Endometrial microvascular endothelial cells (primary cell): ENCODE data around the gene TRIM50. TPM values are rescaled to one million over a fixed set of nuclear protein-coding genes. Genes with fewer than 3 reads are reported as not detected.
"Not testable (repeated sequence)": the region's sequence is repeated elsewhere in the genome, so short reads cannot be mapped to it uniquely, and the experiment has no call there.

Experiments
- in situ Hi-C: cut with HindIII; loops from 2 replicates; pipeline ENCODE4 v1.10.0; 2017; ENCODE audit warnings: low sequenced_read_pairs, low pct_unique_long_range_greater_than_20kb; ENCODE audit errors: inconsistent ontology term
- total RNA-seq: library from RNA; depleted of rRNA; stranded (reverse); fragments of >200 nt; gene quantifications from one replicate; pipeline ENCODE4 v1.2.3, GENCODE V29; 2015; ENCODE audit errors: inconsistent ontology term

TRIM50 gene
- total RNA-seq: not detected

DNA sequence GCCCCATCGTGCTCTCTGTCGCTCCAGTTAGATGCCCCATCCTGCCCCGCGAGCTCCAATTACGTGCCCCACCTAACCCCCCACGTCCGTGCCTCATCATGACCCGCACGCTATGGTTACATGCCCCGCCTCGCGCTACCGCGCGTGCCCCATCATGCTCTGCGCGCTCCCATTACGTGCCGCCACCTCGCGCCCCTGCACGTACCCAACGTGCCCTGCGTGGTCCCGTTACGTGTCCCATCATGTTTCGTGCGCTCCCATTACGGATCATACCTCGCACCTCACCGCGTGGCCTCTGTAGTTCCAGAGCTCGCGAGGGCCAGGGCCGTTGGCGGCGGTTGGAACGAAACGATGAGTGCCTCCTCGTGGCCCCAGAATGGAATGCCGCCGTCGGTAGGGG lies at the start of gene TRIM50, which contains the start of gene FKBP6:
Gene TRIM50 (minus strand): TSS at position 161 of the 400 bp plus-strand sequence. CDS start 3,295 bp downstream, outside the sequence.
Gene FKBP6 (plus strand): TSS at position 240 of the 400 bp plus-strand sequence. CDS start 268 bp downstream, outside the sequence.
- in situ Hi-C loops: not testable (repeated sequence)

DNA sequence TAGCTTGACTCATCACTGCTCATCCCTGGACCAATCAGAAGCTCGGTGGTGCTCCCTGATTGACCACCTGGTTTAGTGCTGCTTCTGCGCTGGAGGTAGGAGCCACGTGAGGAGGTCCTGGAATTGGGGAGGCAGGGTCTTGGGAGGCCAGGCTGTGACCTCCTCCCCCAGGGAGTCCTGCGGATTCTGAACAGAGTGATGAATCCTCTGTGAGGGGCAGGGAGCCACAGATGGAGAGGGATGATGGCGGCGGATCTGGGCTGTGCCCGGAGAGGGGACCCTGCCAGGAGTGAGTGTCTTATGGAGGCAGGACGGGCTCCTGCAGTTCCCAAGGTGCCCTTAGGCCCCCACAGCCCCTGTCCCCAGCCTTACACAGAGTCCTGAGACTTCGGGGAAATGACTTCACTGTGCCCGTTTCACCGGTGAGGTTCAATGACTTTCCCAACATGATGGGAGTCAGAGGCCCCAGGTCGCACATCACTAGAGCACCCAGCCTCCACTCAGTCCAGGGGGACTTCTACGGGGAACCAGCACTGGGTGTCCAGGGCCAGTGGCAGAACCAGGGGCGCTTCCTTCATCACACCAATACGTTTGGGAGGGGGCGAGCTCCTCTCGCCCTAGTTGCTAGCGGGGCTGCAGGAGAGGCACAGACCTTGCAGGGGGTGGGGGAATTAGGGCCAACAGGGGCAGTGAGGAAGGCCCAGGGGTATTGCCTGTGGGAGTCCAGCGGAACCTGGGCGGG lies 49.0 kb upstream of the TRIM50 start:
- in situ Hi-C loops: no loop called here

DNA sequence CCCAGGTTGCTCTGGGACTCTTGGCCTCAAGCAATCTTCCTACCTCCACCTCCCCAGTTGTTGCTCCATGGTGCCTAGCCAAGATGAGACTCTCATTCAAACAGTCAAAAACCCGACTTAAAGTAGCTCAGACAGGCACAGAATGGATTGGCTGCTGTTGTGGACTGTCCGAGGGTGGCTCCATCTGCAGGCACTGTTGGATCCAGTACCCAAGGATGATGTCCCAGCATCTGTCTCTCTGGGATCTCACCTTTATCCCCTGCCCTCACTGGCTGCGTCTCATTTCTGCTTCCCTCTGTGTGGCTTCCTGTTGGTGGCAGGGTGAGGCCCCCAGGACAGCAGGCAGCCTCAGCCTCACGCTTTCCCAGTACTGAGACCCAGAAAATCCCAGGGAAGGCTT lies 48.4 kb upstream of the TRIM50 start:
- in situ Hi-C loops: not testable (repeated sequence)

DNA sequence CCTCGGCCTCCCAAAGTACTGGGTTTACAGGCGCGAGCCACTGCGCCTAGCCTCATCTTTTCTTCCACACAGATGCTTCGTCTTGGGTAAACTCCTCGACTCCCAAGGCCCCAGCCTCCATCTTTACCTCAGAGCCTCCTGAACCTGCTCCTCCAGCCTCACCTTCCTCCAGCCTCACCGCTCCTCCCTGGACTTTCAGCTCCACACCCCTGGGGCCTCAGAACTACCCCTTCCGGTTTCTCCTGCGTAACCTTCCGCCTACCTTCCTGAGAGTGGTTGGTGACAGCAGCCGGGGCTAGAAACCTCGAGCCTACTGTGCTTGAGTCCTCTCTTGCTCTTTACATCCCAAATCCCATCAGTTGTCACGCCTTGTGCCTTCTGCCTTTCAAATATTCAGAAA lies 45.9 kb upstream of the TRIM50 start:
- in situ Hi-C loops: no loop called here

DNA sequence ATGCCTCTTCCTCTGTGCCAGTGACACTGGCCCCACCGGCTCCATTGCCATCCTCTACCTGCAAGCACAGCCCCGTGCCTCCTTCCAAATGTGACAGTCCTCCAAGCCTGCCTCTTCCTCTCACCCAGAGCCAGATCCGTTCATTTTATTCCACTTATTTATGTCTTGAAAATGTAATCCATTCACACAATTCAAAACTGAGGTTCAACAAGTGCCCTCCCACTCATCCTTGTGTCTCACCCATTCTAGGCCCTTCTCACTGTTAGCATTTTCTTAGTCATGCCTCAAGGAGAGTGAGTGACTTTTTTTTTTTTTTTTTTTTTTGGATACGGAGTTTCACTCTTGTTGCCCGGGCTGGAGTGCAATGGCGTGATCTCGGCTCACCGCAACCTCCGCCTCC lies 41.7 kb upstream of the TRIM50 start:
- in situ Hi-C loops: no loop called here

DNA sequence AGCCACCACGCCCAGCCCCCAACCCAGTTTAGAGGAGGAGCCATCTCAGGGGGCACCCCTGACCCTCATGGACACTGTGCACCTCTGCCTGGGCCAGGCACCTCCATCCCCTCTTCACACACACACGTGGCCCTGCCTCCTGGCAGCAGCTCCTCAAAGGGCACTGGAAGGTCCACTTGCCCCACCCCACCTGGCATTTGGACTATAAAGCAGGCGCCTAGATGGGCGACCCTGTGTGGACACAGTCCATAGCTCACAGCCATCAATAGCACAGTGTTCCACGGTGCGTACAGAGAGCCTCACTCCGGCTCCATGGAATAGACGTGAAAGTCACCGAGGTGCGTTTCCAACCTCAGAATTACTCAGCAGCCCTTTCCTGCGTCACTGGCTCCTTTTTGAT lies 41.1 kb upstream of the TRIM50 start:
- in situ Hi-C loops: no loop called here

DNA sequence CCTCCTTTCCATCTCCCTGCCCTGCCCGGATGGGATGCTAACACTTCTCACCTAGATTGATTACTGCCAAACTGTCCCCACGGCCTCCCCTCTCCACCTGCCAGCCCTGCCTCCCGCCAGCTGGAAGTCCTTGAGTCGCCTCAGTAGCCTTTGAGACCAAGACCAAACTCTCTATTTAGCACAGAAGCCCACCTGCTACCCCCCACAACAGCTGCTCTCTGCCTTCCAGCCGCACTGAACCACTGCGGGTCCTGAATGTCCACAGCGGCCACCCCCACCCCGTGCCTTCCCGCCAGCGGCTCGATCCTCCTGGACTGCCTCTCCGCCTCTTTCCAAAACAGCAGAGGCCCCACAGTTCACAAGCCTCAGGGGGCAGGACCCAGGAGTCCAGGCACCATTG lies 39.1 kb upstream of the TRIM50 start:
- in situ Hi-C loops: no loop called here

DNA sequence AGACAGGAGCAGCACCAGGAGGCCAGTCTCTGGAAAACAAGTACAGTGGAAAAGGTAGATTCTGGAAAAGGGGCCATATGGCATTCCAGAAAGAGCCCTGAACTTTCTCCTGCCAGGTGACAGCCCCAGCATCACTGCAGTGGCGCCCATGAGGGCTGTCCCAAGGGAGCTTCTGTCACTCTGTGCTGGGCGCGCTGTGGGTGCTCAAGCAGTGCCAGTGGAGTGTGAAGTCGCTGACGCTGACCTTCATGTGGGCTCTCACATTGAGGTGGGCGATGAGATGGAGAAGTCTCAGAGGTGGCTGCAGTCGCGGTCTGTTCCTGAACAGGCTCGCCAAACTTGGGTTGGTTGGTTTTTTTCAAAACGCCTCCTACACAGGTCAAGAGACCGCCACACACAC lies 38.2 kb upstream of the TRIM50 start:
- in situ Hi-C loops: no loop called here

DNA sequence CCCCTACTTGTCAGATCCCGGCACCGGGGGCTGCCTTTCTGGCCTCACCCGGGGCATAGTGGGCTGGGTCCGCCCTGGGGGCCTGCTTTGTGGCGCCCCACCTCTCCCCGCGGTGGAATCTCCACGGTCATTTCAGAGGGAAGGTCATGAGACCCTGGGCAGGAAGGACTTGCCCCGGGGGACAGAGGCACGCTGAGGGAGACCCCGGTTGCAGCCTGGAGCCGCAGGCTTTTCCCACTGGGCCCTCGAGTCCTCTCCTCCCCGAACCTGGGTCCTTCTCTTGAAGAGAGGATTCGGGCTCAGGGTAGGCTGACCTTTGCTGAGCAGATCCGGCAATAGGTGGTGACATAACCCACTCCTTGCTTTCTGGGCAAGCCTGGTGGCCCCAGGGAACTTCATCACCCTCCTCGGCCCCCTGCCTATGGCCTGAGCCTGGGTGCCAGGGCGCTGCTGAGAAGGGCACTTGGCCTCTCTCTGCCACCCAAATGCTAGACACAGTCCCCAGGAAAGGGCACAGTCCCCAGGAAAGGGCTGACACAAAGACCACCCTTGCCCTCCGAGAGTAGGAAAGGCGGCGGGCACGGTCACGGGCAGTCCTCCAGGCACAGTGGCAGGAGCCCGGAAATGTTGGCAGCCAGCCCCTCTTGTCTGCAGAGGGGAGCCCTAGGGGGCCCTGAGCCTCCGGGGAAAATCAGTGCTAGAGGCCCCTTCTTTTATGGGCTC lies 36.3 kb upstream of the TRIM50 start:
- in situ Hi-C loops: no loop called here

DNA sequence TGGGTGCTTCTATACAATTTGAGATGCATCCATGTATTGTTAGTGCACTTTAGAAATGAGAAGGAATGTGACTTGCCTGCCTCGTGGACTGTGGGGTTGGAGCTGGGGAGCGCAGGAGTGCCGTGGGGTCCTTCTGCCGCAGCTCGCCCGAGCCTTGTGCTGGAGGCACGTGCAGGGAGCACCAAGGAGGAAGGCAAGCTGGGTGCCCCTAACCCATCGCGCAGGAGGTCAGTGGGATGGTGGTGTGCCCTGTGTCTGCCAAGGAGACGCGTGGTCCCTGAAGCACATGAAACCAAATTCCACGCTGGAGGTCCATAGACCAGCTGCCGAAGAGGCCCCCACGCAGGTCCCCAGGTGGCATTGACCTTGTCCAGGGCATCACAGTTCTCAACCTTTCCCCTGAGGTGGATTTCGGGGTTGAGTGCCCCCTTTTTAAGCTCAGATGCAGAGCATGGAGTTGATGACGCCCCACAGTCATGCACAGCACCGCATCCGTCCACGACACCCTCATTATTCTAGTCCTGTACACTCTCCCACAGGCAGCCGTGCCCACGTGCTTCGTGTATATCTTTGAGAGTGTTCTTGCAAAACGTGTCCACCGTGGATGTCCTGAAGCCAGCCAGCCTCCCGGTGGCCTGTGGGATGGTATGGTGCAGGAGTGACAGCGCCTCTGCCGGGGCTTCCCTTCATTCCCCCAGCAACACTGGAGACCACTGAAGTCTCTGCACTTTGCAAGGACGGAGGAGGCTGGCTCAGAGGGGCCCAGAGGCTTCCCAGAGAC lies 35.5 kb upstream of the TRIM50 start:
- in situ Hi-C loops: no loop called here

DNA sequence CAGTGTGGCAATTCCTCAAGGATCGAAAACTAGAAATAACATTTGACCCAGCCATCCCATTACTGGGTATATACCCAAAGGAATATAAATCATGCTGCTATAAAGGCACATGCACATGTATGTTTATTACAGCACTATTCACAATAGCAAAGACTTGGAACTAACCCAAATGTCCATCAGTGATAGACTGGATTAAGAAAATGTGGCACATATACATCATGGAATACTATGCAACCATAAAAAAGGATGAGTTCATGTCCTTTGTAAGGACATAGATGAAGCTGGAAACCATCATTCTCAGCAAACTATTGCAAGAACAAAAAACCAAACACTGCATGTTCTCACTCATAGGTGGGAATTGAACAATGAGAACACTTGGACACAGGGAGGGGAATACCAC lies 32.7 kb upstream of the TRIM50 start:
- in situ Hi-C loops: not testable (repeated sequence)

DNA sequence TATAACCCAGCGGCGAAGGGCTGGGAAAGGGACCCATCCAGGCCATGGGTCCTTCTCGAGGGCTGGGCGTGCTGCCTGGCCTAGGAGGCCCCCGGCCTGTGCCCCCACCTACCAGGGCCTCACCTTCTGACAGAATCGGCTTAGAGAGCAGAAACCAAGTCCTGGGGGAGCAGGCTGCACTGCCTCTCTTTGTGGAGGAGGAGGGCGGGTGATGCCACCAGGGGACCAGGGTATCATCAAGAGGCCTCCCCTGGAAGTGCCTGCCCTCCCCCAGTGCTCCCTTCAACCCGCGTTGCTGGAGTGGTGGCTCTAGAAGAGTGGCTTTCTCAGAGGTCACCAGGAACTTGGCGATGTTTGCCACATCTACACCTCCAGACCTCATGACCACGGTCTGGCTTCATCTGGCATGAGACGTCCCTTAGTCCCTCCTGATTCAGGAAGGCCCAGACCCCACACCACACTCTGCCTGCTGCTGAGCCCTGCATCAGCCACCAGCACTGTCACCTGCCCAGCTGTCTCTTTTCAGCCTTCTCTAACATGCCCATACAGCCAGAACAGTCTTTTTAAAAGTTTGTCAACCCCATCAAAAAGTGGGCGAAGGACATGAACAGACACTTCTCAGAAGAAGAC lies 32.0 kb upstream of the TRIM50 start:
- in situ Hi-C loops: no loop called here

DNA sequence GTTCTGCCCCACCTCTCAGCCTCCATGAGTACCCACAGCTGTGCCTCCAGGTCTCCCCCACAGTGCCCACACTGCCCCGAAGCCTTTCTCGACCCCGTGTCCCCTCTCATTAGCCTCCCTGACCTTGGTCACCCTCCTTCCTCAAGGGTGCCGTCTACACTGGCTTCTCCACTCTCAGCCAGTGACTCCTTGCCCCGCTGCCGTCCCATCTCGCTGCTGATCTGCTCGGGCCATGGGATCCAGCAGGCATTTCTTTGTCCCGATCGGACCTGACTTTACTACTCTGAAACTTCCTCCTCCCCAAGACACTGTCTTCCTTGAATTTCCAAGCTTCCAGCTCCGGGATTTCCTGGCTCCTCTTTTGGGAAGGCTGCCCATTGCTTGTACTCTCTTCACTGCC lies 31.4 kb upstream of the TRIM50 start:
- in situ Hi-C loops: no loop called here

DNA sequence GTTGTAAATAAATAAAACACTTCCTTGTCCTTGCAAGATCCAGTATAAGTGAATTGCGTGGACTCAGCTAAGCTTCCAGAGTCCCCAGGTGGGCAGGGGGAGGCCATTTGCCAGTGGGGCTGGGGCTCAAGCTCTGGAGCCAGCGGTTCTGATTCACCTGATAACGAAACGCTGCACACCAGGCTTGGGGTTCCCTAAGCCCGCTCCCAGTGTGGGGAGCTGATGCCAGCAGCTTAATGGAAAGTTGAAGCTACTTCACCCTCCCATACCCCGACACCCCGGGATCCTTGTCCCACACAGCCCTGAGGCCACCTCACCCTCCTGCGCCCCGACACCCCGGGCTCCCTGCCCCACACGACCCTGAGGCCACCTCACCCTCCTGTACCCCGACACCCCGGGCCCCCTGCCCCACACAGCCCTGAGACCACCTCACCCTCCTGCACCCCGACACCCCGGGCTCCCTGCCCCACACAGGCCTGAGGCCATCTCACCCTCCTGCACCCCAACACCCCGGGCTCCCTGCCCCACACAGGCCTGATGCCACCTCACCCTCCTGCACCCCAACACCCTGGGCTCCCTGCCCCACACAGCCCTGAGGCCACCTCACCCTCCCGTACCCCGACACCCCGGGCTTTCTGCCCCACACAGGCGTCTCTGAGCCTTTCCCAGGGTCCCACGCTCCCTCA lies 30.9 kb upstream of the TRIM50 start:
- in situ Hi-C loops: no loop called here

DNA sequence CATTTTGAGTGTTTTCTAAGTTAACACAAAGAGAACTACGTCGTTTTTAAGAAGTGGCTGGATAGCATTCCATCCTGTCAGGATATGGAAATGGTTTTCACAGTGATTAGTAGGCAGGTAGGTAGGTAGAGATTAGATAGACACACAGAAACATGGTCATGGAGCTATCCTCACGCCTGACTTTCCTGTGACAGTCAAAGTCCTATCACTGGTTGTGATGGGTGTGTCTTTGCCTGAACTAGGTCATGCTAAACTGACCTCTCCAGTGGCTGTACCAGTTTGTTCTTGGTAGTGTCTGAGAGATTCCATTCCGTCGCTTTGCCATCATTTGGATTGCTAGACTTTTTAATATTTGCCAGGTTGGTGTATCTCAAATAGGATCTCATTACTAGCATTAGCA lies 28.3 kb upstream of the TRIM50 start:
- in situ Hi-C loops: no loop called here

DNA sequence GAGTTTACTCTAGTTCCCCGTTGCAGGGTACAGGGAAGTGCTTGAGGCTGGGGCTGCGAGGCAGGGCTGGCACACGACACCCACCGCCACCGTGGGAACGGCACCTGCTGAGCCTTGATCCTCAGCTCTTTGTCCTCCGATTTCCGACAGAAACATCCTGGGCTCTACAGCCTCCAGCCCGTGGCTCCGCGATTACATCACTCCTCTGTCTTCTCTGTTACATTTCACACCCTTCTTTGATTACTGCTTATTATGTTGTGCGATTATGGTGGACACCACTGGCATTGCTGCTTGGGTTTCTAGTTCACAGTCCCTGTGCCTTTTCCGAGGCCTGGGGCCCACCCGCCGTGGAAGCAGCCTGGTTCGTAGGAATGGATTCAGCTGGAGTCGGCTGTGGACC lies 26.9 kb upstream of the TRIM50 start:
- in situ Hi-C loops: no loop called here

DNA sequence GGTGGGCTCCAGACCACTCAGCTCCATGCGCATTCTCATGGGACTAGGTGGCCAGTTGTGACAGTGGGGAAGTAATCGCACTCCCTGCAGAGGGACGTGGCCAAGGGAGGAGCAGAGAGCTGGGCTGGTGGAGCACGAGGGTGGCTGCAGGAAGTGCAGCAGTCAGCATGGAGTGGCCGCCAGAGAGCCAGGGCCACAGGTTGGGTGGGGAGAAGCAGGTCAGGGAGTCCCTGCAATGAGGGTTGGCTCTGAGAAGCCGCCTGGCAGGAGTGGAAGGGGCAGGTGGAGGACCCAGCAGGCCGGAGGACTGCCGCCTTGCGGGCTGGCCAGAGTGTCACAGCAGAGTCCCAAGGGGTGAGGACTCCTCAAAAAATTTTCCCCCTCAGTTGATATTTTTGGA lies 26.3 kb upstream of the TRIM50 start:
- in situ Hi-C loops: no loop called here

DNA sequence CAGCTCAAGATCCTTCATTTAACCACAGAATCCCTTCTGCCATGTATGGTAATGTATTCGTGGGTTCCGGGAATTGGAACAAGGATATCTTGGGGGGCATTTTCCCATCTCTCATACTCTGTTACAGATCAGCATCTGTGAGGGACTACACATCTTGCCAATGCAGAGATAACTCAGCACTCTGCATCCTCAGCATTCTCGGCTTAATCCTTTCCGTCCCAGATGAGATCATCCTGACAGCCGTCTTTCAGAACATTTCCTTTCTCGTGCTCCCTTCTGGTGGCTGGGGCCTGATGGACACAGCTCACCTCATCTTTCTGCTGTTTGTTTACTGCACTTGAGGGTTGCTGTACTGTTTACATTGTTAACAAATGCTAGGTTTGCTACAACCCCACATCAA lies 25.4 kb upstream of the TRIM50 start:
- in situ Hi-C loops: no loop called here

DNA sequence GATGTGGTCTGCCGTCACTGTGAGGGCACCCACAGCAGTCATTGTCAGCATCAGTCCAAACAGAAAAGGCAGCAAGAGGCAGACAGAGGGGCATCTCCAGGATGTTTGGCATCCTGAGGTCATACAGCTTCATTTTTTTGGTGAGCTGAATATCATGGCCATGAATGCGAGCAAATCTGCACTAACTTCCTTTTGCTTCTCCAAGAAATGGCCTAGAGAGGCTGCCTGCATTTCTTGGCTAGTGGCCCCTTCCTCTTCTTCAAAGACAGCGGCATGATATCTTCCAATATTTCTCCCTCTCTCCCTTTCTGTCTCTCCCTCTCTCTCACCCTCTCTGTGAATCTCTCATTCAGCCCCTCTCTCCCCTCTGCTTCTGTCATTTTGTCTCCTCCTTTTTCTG lies 24.9 kb upstream of the TRIM50 start:
- in situ Hi-C loops: no loop called here
